Measurements from ENCODE around the gene RTN4R. TPM values are rescaled to one million over a fixed set of nuclear protein-coding genes. Genes with fewer than 3 reads are reported as not detected.
"Not testable (repeated sequence)": the region's sequence is repeated elsewhere in the genome, so short reads cannot be mapped to it uniquely, and the experiment has no call there.

Gene RTN4R
- total RNA-seq, 4 donors from 2014 or later = 0.29 to 0.75 TPM; not detected in 2

DNA sequence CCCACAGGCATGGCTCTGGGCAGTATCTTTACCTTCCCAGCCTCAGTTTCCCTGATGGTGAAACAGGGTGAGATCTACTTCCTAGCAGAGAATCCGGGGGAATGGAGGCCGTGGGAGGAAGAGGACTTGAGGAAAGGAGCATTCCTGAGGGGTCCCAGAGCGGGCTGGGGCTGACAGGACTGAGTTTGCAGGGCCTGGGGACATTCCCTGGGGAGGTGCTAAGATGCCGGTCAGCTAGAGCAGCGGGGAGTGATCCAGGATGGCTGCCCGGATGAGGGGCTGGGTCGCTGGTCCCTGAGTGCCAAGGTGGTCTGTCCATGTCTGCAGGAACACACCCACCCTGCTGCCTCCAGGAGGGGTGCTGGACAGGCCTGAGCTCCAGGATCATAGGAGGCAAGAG lies 8.3 kb upstream of the RTN4R start:
- Histone ChIP-seq H3K4me1 (no peaks in the 10 kb centered on the region), H3K9me3 (no peaks in the 10 kb centered on the region), H3K4me3 (no peak overlapping the region), H3K27ac (no peak overlapping the region), H3K27me3 (no peaks in the 10 kb centered on the region), H3K36me3 (no peaks in the 10 kb centered on the region)
- no peak for ATAC-seq
- TF ChIP-seq CTCF (IDR thresholded peaks at IDR 0.05 in 4 of 5, conservative IDR thresholded peaks at IDR 0.05 in 1 of 5) (no peak), POLR2A (IDR thresholded peaks at IDR 0.05) (no peak)
- intact Hi-C loops (cut with DNase I; ENCODE audit: low total_unique reads) = no loop called here
- DNase-seq = no peak
- in situ Hi-C loops (cut with MboI; ENCODE audit: low sequenced_read_pairs in 4 of 4) = no loop called here

- H3K27me3 ChIP-seq = no peaks in the 10 kb centered on the region
- no peak overlapping the region for H3K27ac ChIP-seq
- no peaks in the 10 kb centered on the region for H3K4me1 ChIP-seq
- no peaks in the 10 kb centered on the region for H3K36me3 ChIP-seq
- no peak for ATAC-seq
- no peak for DNase-seq
- no peak overlapping the region for H3K4me3 ChIP-seq
- intact Hi-C loops (cut with DNase I; ENCODE audit: low total_unique reads) (no loop called here), in situ Hi-C loops (cut with MboI; ENCODE audit: low sequenced_read_pairs in 4 of 4) (no loop called here)
- H3K9me3 ChIP-seq = no peaks in the 10 kb centered on the region
- no peak for TF ChIP-seq POLR2A (IDR thresholded peaks at IDR 0.05)
These were observed 7.7 kb upstream of the RTN4R start for GRCh38 chr22:20275836-20276235.

- H3K27me3 ChIP-seq; H3K9me3 ChIP-seq; H3K27ac ChIP-seq; H3K4me1 ChIP-seq; intact Hi-C loops (cut with DNase I; ENCODE audit: low total_unique reads); H3K4me3 ChIP-seq; H3K36me3 ChIP-seq; DNase-seq; in situ Hi-C loops (cut with MboI; ENCODE audit: low sequenced_read_pairs in 4 of 4); ATAC-seq: not testable (repeated sequence)
These were observed 7.2 kb upstream of the RTN4R start for GRCh38 chr22:20275325-20275724.

DNA sequence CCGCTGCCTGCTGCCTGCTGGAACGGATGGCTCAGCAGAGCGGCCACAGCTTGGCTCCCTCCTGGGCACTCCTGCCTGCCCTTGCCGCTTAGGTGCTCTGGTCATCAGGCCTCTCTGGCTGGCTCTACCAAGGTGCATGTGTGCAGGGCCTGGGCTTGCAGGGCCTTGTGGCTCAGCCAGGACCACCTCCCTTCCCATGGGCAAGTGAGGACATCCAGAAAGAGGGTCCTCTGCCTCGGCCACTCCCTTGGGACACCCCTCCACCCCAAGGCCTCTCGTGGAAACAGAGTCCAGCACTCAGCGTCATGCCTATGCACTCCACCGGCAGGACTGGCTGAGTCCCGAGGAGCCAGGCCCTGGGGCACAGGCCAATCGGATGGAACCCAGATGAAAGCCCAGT lies 6.3 kb upstream of the RTN4R start:
- H3K36me3 ChIP-seq; in situ Hi-C loops (cut with MboI; ENCODE audit: low sequenced_read_pairs in 4 of 4); H3K4me3 ChIP-seq; H3K9me3 ChIP-seq; H3K4me1 ChIP-seq; H3K27ac ChIP-seq; DNase-seq; intact Hi-C loops (cut with DNase I; ENCODE audit: low total_unique reads); H3K27me3 ChIP-seq; ATAC-seq: not testable (repeated sequence)

GRCh38 chr22:20273758-20274181 lies 5.7 kb upstream of the RTN4R start:
- intact Hi-C loops (cut with DNase I; ENCODE audit: low total_unique reads) (no loop called here), in situ Hi-C loops (cut with MboI; ENCODE audit: low sequenced_read_pairs in 4 of 4) (no loop called here)
- Histone ChIP-seq H3K4me3 (no peak overlapping the region), H3K27ac (no peak overlapping the region), H3K27me3 (no peaks in the 10 kb centered on the region), H3K36me3 (no peaks in the 10 kb centered on the region), H3K9me3 (no peaks in the 10 kb centered on the region), H3K4me1 (no peaks in the 10 kb centered on the region)
- TF ChIP-seq POLR2A (IDR thresholded peaks at IDR 0.05) = no peak
- TF ChIP-seq CTCF (IDR thresholded peaks at IDR 0.05 in 4 of 5, conservative IDR thresholded peaks at IDR 0.05 in 1 of 5) = no peak
- no peak for ATAC-seq
- DNase-seq = no peak

DNA sequence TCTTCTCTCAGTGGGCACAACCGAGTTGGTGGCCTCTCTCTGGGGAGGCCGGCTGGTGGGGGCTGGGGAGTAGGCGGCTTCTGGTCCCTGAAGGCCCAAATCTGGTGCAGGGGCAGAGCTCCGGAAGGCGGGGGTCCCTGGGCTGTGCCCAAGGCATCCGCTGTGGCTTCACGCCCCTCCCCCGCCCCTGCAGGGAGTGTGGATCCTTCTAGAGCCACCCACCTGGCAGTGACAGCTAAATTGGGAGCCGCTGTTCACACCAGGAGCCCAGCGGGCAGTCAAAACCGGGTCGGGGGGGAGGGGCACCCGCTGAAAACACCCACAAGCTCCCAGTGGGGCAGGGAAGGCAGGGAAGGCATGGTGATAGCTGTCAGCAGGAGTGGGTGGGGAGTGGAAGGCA lies 4.6 kb upstream of the RTN4R start:
- H3K4me3 ChIP-seq = no peak overlapping the region
- TF ChIP-seq CTCF (IDR thresholded peaks at IDR 0.05 in 4 of 5, conservative IDR thresholded peaks at IDR 0.05 in 1 of 5) (no peak), POLR2A (IDR thresholded peaks at IDR 0.05) (no peak)
- intact Hi-C loops (cut with DNase I; ENCODE audit: low total_unique reads) = no loop called here
- H3K9me3 ChIP-seq = no peaks in the 10 kb centered on the region
- in situ Hi-C loops (cut with MboI; ENCODE audit: low sequenced_read_pairs in 4 of 4) = no loop called here
- no peak for ATAC-seq
- no peaks in the 10 kb centered on the region for H3K4me1 ChIP-seq
- no peaks in the 10 kb centered on the region for H3K36me3 ChIP-seq
- no peak for DNase-seq
- no peaks in the 10 kb centered on the region for H3K27me3 ChIP-seq
- no peak overlapping the region for H3K27ac ChIP-seq
